ENCODE measurements around the gene ABCC10.

Gene ABCC10

GRCh38 chr6:43471399-43471798 is 44.1 kb downstream of the ABCC10 start:
- DNase-seq (ENCODE audit: low spot score) = no peak

- DNase-seq (ENCODE audit: low spot score) = no peak
Measured at GRCh38 chr6:43472515-43472914, 45.2 kb downstream of the ABCC10 start.

GRCh38 chr6:43475516-43475915 is 48.2 kb downstream of the ABCC10 start:
- no peak for DNase-seq (ENCODE audit: low spot score)

- DNase-seq (ENCODE audit: low spot score) = no peak
Measured at GRCh38 chr6:43476746-43477145, 49.4 kb downstream of the ABCC10 start.

GRCh38 chr6:43477235-43478007 is 50.1 kb downstream of the ABCC10 start, which contains the start of gene TJAP1:
TSS of gene TJAP1 (plus strand) at chr6:43477570. CDS start at chr6:43499002, 21,432 bp downstream.
- peak; percentile 93 for DNase-seq (ENCODE audit: low spot score)

GRCh38 chr6:43478008-43478372 is 50.6 kb downstream of the ABCC10 start:
- no peak for DNase-seq (ENCODE audit: low spot score)

GRCh38 chr6:43481075-43481474 is 53.7 kb downstream of the ABCC10 start:
- DNase-seq (ENCODE audit: low spot score) = no peak

- DNase-seq (ENCODE audit: low spot score) = no peak
Measured at GRCh38 chr6:43481591-43482236, 54.4 kb downstream of the ABCC10 start.

GRCh38 chr6:43488667-43489276 is 61.4 kb downstream of the ABCC10 start:
- DNase-seq (ENCODE audit: low spot score) = no peak

- peak; percentile 99 for DNase-seq (ENCODE audit: low spot score)
Measured at GRCh38 chr6:43489277-43490072, 62.1 kb downstream of the ABCC10 start.

- DNase-seq (ENCODE audit: low spot score) = no peak
Measured at GRCh38 chr6:43490523-43490939, 63.2 kb downstream of the ABCC10 start.

- DNase-seq (ENCODE audit: low spot score) = peak; percentile 95
Measured at GRCh38 chr6:43491750-43492661, 64.7 kb downstream of the ABCC10 start.

GRCh38 chr6:43492673-43493072 is 65.3 kb downstream of the ABCC10 start:
- DNase-seq (ENCODE audit: low spot score) = no peak

GRCh38 chr6:43493230-43493629 is 65.9 kb downstream of the ABCC10 start:
- no peak for DNase-seq (ENCODE audit: low spot score)

GRCh38 chr6:43493833-43494232 is 66.5 kb downstream of the ABCC10 start:
- DNase-seq (ENCODE audit: low spot score) = no peak

- DNase-seq (ENCODE audit: low spot score) = no peak
Measured at GRCh38 chr6:43494321-43494720, 67.0 kb downstream of the ABCC10 start.

GRCh38 chr6:43494766-43495165 is 67.4 kb downstream of the ABCC10 start:
- DNase-seq (ENCODE audit: low spot score) = no peak

- DNase-seq (ENCODE audit: low spot score) = no peak
Measured at GRCh38 chr6:43495409-43495941, 68.1 kb downstream of the ABCC10 start.

- DNase-seq (ENCODE audit: low spot score) = peak; percentile 65
Measured at GRCh38 chr6:43496370-43497128, 69.2 kb downstream of the ABCC10 start.

- no peak for DNase-seq (ENCODE audit: low spot score)
Measured at GRCh38 chr6:43497129-43497396, 69.7 kb downstream of the ABCC10 start.
